GM18858 (cell line): ENCODE results near the gene FGF12.
"Not testable (repeated sequence)": the region's sequence is repeated elsewhere in the genome, so short reads cannot be mapped to it uniquely, and the experiment has no call there.

Experiments
- ATAC-seq: cut with Tn5 transposase; IDR thresholded peaks from one replicate; pipeline ENCODE4 v1.9.1; 2021; ENCODE audit not compliant: unreplicated experiment

FGF12 gene

GRCh38 chr3:192727032-192727847 lies at the start of gene FGF12:
Gene FGF12 (minus strand): TSS chr3:192727541.
- ATAC-seq, result no peak

GRCh38 chr3:192774341-192774740 lies 47.0 kb upstream of the FGF12 start:
- not testable (repeated sequence) for ATAC-seq

- no peak for ATAC-seq
Measured at GRCh38 chr3:192772240-192772894, 45.0 kb upstream of the FGF12 start.

GRCh38 chr3:192758654-192759053 lies 31.3 kb upstream of the FGF12 start:
- ATAC-seq, result no peak

GRCh38 chr3:192751148-192751547 lies 23.8 kb upstream of the FGF12 start:
- ATAC-seq, result no peak

GRCh38 chr3:192750201-192750600 lies 22.9 kb upstream of the FGF12 start:
- no peak for ATAC-seq

GRCh38 chr3:192747746-192748145 lies 20.4 kb upstream of the FGF12 start:
- ATAC-seq, result no peak

GRCh38 chr3:192747145-192747544 lies 19.8 kb upstream of the FGF12 start:
- no peak for ATAC-seq

GRCh38 chr3:192745150-192745549 lies 17.8 kb upstream of the FGF12 start:
- ATAC-seq, result no peak

- ATAC-seq, result not testable (repeated sequence)
Measured at GRCh38 chr3:192744604-192745003, 17.3 kb upstream of the FGF12 start.

- no peak for ATAC-seq
Measured at GRCh38 chr3:192737506-192737905, 10.2 kb upstream of the FGF12 start.

- no peak for ATAC-seq
Measured at GRCh38 chr3:192731233-192731632, 3.9 kb upstream of the FGF12 start.

- no peak for ATAC-seq
Measured at GRCh38 chr3:192726385-192726784, 956 bp downstream of the FGF12 start.

- ATAC-seq, result no peak
Measured at GRCh38 chr3:192719964-192720363, 7.4 kb downstream of the FGF12 start.

GRCh38 chr3:192718156-192718555 lies 9.2 kb downstream of the FGF12 start:
- ATAC-seq, result no peak

GRCh38 chr3:192715126-192715525 lies 12.2 kb downstream of the FGF12 start:
- no peak for ATAC-seq

- not testable (repeated sequence) for ATAC-seq
Measured at GRCh38 chr3:192711126-192711525, 16.2 kb downstream of the FGF12 start.

GRCh38 chr3:192710366-192710765 lies 17.0 kb downstream of the FGF12 start:
- no peak for ATAC-seq

GRCh38 chr3:192706272-192706671 lies 21.1 kb downstream of the FGF12 start:
- no peak for ATAC-seq

GRCh38 chr3:192700885-192701284 lies 26.5 kb downstream of the FGF12 start:
- no peak for ATAC-seq

GRCh38 chr3:192696943-192697587 lies 30.3 kb downstream of the FGF12 start:
- ATAC-seq, result no peak
